ENCODE data around the gene KIF5C. TPM values are rescaled to one million over a fixed set of nuclear protein-coding genes. Genes with fewer than 3 reads are reported as not detected.

Gene KIF5C
- total and polyA plus RNA-seq, 2 of the 13 experiments (the other 11 are each of a cell fraction or from before 2014, with no cell fraction given), result 0.15 to 0.20 TPM

- TF ChIP-seq AKNA (CRISPR knock-in tag; IDR thresholded peaks at IDR 0.05; ENCODE audit: borderline replicate concordance) (no peak), PAX8 (CRISPR knock-in tag; IDR thresholded peaks at IDR 0.05; ENCODE audit: borderline replicate concordance) (no peak), BCL3 (CRISPR knock-in tag; IDR thresholded peaks at IDR 0.05) (no peak), ZFY (CRISPR knock-in tag; IDR thresholded peaks at IDR 0.05) (0 out of 2 replicates have a peak, but pooled peaks have one; percentile 13), ZBTB40 (IDR thresholded peaks at IDR 0.05) (no peak), ZBTB40 (CRISPR knock-in tag; IDR thresholded peaks at IDR 0.05) (no peak), MED13 (CRISPR knock-in tag; IDR thresholded peaks at IDR 0.05) (no peak), ZNF180 (CRISPR knock-in tag; IDR thresholded peaks at IDR 0.05; ENCODE audit: borderline replicate concordance, low read depth) (no peak), ZNF772 (CRISPR knock-in tag; IDR thresholded peaks at IDR 0.05) (no peak), HNF1B (CRISPR knock-in tag; IDR thresholded peaks at IDR 0.05) (no peak), PHF5A (CRISPR knock-in tag; IDR thresholded peaks at IDR 0.05; ENCODE audit: low read depth, unreplicated experiment) (no peak), ZNF891 (CRISPR knock-in tag; IDR thresholded peaks at IDR 0.05) (0 out of 2 replicates have a peak, but pooled peaks have one; percentile 46)
Measured at GRCh38 chr2:148926981-148927401, 52.0 kb downstream of the KIF5C start (continued).
